ENCODE measurements around the gene TF. TPM values are rescaled to one million over a fixed set of nuclear protein-coding genes. Genes with fewer than 3 reads are reported as not detected.

Gene TF
- total RNA-seq (ENCODE audit: unreplicated experiment), result 2.3 TPM
- long read RNA-seq, result 0 reads

DNA sequence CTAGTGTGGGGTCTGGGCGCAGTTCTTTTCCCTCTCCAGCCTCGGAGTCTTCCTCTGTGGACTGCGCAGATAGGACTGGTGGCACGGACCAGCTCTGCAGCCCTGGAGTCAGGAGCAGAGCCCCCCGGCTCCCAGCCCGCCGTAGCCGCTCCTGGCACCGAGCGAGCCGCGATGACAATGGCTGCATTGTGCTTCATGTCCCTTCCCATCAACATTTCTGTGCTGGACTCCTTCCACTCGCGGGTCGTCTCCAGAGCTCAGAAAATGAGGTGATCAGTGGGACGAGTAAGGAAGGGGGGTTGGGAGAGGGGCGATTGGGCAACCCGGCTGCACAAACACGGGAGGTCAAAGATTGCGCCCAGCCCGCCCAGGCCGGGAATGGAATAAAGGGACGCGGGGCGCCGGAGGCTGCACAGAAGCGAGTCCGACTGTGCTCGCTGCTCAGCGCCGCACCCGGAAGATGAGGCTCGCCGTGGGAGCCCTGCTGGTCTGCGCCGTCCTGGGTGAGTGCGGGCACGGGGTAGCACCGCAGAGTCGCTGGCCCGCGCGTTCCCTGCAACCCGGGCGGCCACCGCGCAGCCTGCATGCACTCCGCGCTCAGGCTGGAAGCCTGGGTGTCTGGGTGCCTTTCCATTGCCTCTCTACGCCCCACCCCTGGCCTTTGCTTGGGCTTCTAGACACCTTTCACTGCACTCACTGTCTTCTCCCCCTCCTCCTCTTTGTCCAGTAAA is at the start of gene TF:
TSS of gene TF (plus strand) at position 413 of the 731 bp plus-strand sequence. CDS start at position 461, 48 bp downstream.
- Mint-ChIP-seq H3K36me3 (ENCODE audit: unreplicated experiment) (peaks cover 9% of the 10 kb centered on the region), H3K27ac (ENCODE audit: unreplicated experiment) (no peak within 1 kb of the TSS), H3K4me3 (ENCODE audit: unreplicated experiment) (peak within 1 kb of the TSS; percentile 81), H3K9me3 (ENCODE audit: unreplicated experiment) (peaks cover 2% of the 10 kb centered on the region), H3K27me3 (ENCODE audit: unreplicated experiment) (peaks cover 3% of the 10 kb centered on the region), H3K4me1 (ENCODE audit: low read depth, unreplicated experiment) (peaks cover 3% of the 10 kb centered on the region)
- peak; percentile 48 for DNase-seq
- TF ChIP-seq, protein P1, sequence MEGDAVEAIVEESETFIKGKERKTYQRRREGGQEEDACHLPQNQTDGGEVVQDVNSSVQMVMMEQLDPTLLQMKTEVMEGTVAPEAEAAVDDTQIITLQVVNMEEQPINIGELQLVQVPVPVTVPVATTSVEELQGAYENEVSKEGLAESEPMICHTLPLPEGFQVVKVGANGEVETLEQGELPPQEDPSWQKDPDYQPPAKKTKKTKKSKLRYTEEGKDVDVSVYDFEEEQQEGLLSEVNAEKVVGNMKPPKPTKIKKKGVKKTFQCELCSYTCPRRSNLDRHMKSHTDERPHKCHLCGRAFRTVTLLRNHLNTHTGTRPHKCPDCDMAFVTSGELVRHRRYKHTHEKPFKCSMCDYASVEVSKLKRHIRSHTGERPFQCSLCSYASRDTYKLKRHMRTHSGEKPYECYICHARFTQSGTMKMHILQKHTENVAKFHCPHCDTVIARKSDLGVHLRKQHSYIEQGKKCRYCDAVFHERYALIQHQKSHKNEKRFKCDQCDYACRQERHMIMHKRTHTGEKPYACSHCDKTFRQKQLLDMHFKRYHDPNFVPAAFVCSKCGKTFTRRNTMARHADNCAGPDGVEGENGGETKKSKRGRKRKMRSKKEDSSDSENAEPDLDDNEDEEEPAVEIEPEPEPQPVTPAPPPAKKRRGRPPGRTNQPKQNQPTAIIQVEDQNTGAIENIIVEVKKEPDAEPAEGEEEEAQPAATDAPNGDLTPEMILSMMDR (IDR thresholded peaks at IDR 0.05; ENCODE audit: partially characterized antibody, unreplicated experiment), result no peak

DNA sequence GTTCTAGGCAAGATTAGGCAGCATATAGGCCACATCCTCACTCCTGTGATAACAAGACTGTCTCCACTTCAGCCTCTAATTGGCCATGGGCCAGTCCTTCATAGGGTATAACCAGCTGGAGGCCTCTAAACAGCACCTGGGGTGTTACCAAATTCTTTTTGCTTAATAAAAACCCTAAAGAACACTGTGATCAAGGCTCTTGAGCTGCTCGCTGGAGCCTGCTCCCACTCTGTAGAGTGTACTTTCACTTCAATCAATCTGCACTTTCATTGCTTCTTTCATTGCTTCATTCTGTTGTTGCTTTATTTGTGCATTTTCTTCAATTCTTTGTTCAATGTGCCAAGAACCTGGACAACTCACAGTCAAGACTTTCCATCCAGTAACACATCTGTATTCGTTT is 48.2 kb upstream of the TF start:
- TF ChIP-seq, protein P1 (IDR thresholded peaks at IDR 0.05; ENCODE audit: partially characterized antibody, unreplicated experiment), result no peak

GRCh38 chr3:133699467-133699866 is 46.7 kb upstream of the TF start:
- DNase-seq, result no peak
- no peak overlapping the region for H3K4me3 Mint-ChIP-seq (ENCODE audit: unreplicated experiment)
- no peaks in the 10 kb centered on the region for H3K9me3 Mint-ChIP-seq (ENCODE audit: unreplicated experiment)
- no peaks in the 10 kb centered on the region for H3K36me3 Mint-ChIP-seq (ENCODE audit: unreplicated experiment)
- no peaks in the 10 kb centered on the region for H3K27me3 Mint-ChIP-seq (ENCODE audit: unreplicated experiment)
- H3K27ac Mint-ChIP-seq (ENCODE audit: unreplicated experiment), result no peak overlapping the region
- TF ChIP-seq, protein P1 (IDR thresholded peaks at IDR 0.05; ENCODE audit: partially characterized antibody, unreplicated experiment), result no peak
- H3K4me1 Mint-ChIP-seq (ENCODE audit: low read depth, unreplicated experiment), result no peaks in the 10 kb centered on the region

More for the DNA sequence above, 48.2 kb upstream of the TF start:
- no peak for DNase-seq
- Mint-ChIP-seq H3K4me1 (ENCODE audit: low read depth, unreplicated experiment) (no peaks in the 10 kb centered on the region), H3K27ac (ENCODE audit: unreplicated experiment) (no peak overlapping the region), H3K4me3 (ENCODE audit: unreplicated experiment) (no peak overlapping the region), H3K9me3 (ENCODE audit: unreplicated experiment) (no peaks in the 10 kb centered on the region), H3K27me3 (ENCODE audit: unreplicated experiment) (no peaks in the 10 kb centered on the region), H3K36me3 (ENCODE audit: unreplicated experiment) (no peaks in the 10 kb centered on the region)

DNA sequence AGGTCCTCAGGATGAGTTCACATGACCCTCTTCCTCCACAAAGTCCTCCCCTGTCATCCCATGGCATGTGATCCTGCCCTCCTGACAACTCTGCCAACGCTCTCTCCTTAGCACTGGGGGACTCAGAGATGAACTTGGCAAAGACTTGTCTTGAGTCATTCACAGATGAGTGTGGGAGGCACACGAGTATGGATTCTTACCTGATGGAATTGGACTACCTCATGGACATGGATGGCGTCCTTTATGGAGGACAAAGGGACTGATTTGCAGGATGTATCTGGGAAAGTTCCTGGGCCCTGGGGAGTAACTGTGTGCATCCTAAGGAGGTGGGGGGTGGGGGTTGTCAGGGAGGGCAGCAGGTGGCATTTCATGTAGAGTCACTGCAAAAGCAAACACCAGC is 46.3 kb upstream of the TF start:
- DNase-seq, result no peak
- Mint-ChIP-seq H3K4me3 (ENCODE audit: unreplicated experiment) (no peak overlapping the region), H3K4me1 (ENCODE audit: low read depth, unreplicated experiment) (no peaks in the 10 kb centered on the region)

GRCh38 chr3:133700351-133700750 is 45.8 kb upstream of the TF start:
- no peaks in the 10 kb centered on the region for H3K4me1 Mint-ChIP-seq (ENCODE audit: low read depth, unreplicated experiment)
- DNase-seq, result no peak
- no peak overlapping the region for H3K27ac Mint-ChIP-seq (ENCODE audit: unreplicated experiment)
- no peaks in the 10 kb centered on the region for H3K36me3 Mint-ChIP-seq (ENCODE audit: unreplicated experiment)
- no peak overlapping the region for H3K4me3 Mint-ChIP-seq (ENCODE audit: unreplicated experiment)
- TF ChIP-seq, protein P1 (IDR thresholded peaks at IDR 0.05; ENCODE audit: partially characterized antibody, unreplicated experiment), result no peak
- no peaks in the 10 kb centered on the region for H3K9me3 Mint-ChIP-seq (ENCODE audit: unreplicated experiment)
- H3K27me3 Mint-ChIP-seq (ENCODE audit: unreplicated experiment), result no peaks in the 10 kb centered on the region

More for the DNA sequence above, 46.3 kb upstream of the TF start:
- H3K9me3 Mint-ChIP-seq (ENCODE audit: unreplicated experiment), result no peaks in the 10 kb centered on the region
- TF ChIP-seq, protein P1 (IDR thresholded peaks at IDR 0.05; ENCODE audit: partially characterized antibody, unreplicated experiment), result no peak
- no peak overlapping the region for H3K27ac Mint-ChIP-seq (ENCODE audit: unreplicated experiment)
- no peaks in the 10 kb centered on the region for H3K36me3 Mint-ChIP-seq (ENCODE audit: unreplicated experiment)
- no peaks in the 10 kb centered on the region for H3K27me3 Mint-ChIP-seq (ENCODE audit: unreplicated experiment)

Measured in glutamatergic neuron (in vitro differentiated cells).